Measurements from ENCODE around the gene RNFT2.

The RNFT2 gene

GRCh38 chr12:116697305-116697704, 40.8 kb upstream of the RNFT2 start:
- no peak overlapping the region for H3K4me3 ChIP-seq (ENCODE audit: extremely low read depth, insufficient read depth, low read length, poor library complexity, severe bottlenecking)
- H3K27ac ChIP-seq (ENCODE audit: low read depth, low read length, severe bottlenecking) = no peak overlapping the region
- no peaks in the 10 kb centered on the region for H3K4me1 ChIP-seq (ENCODE audit: control insufficient read depth, insufficient read depth, low read length, poor library complexity, severe bottlenecking)
- 50 to 53% methylated on average over 3 to 6 of the region's 7 CpGs for WGBS, 2 experiments (ENCODE audit: insufficient coverage in 2 of 2)
- H3K36me3 ChIP-seq (ENCODE audit: control insufficient read depth, insufficient read depth, low read length) = no peaks in the 10 kb centered on the region
- no peaks in the 10 kb centered on the region for H3K9me3 ChIP-seq (ENCODE audit: control insufficient read depth, low read length)

- no peaks in the 10 kb centered on the region for H3K36me3 ChIP-seq (ENCODE audit: control insufficient read depth, insufficient read depth, low read length)
- no peak overlapping the region for H3K4me3 ChIP-seq (ENCODE audit: extremely low read depth, insufficient read depth, low read length, poor library complexity, severe bottlenecking)
- 86 to 93% methylated on average over 7 to 8 of the region's 11 CpGs for WGBS, 2 experiments (ENCODE audit: insufficient coverage in 2 of 2)
- no peak overlapping the region for H3K27ac ChIP-seq (ENCODE audit: low read depth, low read length, severe bottlenecking)
- H3K4me1 ChIP-seq (ENCODE audit: control insufficient read depth, insufficient read depth, low read length, poor library complexity, severe bottlenecking) = no peaks in the 10 kb centered on the region
- H3K9me3 ChIP-seq (ENCODE audit: control insufficient read depth, low read length) = no peaks in the 10 kb centered on the region
These were observed 40.4 kb upstream of the RNFT2 start for GRCh38 chr12:116697716-116698115.

- no peak overlapping the region for H3K4me3 ChIP-seq (ENCODE audit: extremely low read depth, insufficient read depth, low read length, poor library complexity, severe bottlenecking)
- no peak overlapping the region for H3K27ac ChIP-seq (ENCODE audit: low read depth, low read length, severe bottlenecking)
- H3K4me1 ChIP-seq (ENCODE audit: control insufficient read depth, insufficient read depth, low read length, poor library complexity, severe bottlenecking) = no peaks in the 10 kb centered on the region
- 82 to 85% methylated on average over 2 to 5 of the region's 8 CpGs for WGBS, 2 experiments (ENCODE audit: insufficient coverage in 2 of 2)
- no peaks in the 10 kb centered on the region for H3K9me3 ChIP-seq (ENCODE audit: control insufficient read depth, low read length)
- H3K36me3 ChIP-seq (ENCODE audit: control insufficient read depth, insufficient read depth, low read length) = no peaks in the 10 kb centered on the region
These were observed 40.0 kb upstream of the RNFT2 start for GRCh38 chr12:116698116-116698515.

GRCh38 chr12:116698554-116699075, 39.5 kb upstream of the RNFT2 start:
- no peak overlapping the region for H3K27ac ChIP-seq (ENCODE audit: low read depth, low read length, severe bottlenecking)
- no peaks in the 10 kb centered on the region for H3K9me3 ChIP-seq (ENCODE audit: control insufficient read depth, low read length)
- H3K4me3 ChIP-seq (ENCODE audit: extremely low read depth, insufficient read depth, low read length, poor library complexity, severe bottlenecking) = no peak overlapping the region
- H3K36me3 ChIP-seq (ENCODE audit: control insufficient read depth, insufficient read depth, low read length) = no peaks in the 10 kb centered on the region
- 94 to 100% methylated on average over 2 of the region's 2 CpGs for WGBS, 2 experiments (ENCODE audit: insufficient coverage in 2 of 2)
- H3K4me1 ChIP-seq (ENCODE audit: control insufficient read depth, insufficient read depth, low read length, poor library complexity, severe bottlenecking) = no peaks in the 10 kb centered on the region

GRCh38 chr12:116700066-116700465, 38.0 kb upstream of the RNFT2 start:
- WGBS, 2 experiments (ENCODE audit: insufficient coverage in 2 of 2) = 82 to 95% methylated on average over 5 to 6 of the region's 6 CpGs
- H3K4me3 ChIP-seq (ENCODE audit: extremely low read depth, insufficient read depth, low read length, poor library complexity, severe bottlenecking) = no peak overlapping the region
- H3K36me3 ChIP-seq (ENCODE audit: control insufficient read depth, insufficient read depth, low read length) = no peaks in the 10 kb centered on the region
- H3K4me1 ChIP-seq (ENCODE audit: control insufficient read depth, insufficient read depth, low read length, poor library complexity, severe bottlenecking) = no peaks in the 10 kb centered on the region
- no peak overlapping the region for H3K27ac ChIP-seq (ENCODE audit: low read depth, low read length, severe bottlenecking)
- H3K9me3 ChIP-seq (ENCODE audit: control insufficient read depth, low read length) = no peaks in the 10 kb centered on the region

- H3K27ac ChIP-seq (ENCODE audit: low read depth, low read length, severe bottlenecking) = no peak overlapping the region
- WGBS, 2 experiments (ENCODE audit: insufficient coverage in 2 of 2) = 100% methylated on average over 1 to 2 of the region's 4 CpGs
- no peaks in the 10 kb centered on the region for H3K9me3 ChIP-seq (ENCODE audit: control insufficient read depth, low read length)
- H3K4me3 ChIP-seq (ENCODE audit: extremely low read depth, insufficient read depth, low read length, poor library complexity, severe bottlenecking) = no peak overlapping the region
- no peaks in the 10 kb centered on the region for H3K4me1 ChIP-seq (ENCODE audit: control insufficient read depth, insufficient read depth, low read length, poor library complexity, severe bottlenecking)
- H3K36me3 ChIP-seq (ENCODE audit: control insufficient read depth, insufficient read depth, low read length) = no peaks in the 10 kb centered on the region
These were observed 36.7 kb upstream of the RNFT2 start for GRCh38 chr12:116701432-116701831.

- no peaks in the 10 kb centered on the region for H3K9me3 ChIP-seq (ENCODE audit: control insufficient read depth, low read length)
- H3K36me3 ChIP-seq (ENCODE audit: control insufficient read depth, insufficient read depth, low read length) = no peaks in the 10 kb centered on the region
- 15 to 20% methylated on average over 5 to 7 of the region's 12 CpGs for WGBS, 2 experiments (ENCODE audit: insufficient coverage in 2 of 2)
These were observed 34.8 kb upstream of the RNFT2 start for GRCh38 chr12:116703214-116703795.

GRCh38 chr12:116707751-116708150, 30.4 kb upstream of the RNFT2 start:
- no peak overlapping the region for H3K4me3 ChIP-seq (ENCODE audit: extremely low read depth, insufficient read depth, low read length, poor library complexity, severe bottlenecking)
- no peaks in the 10 kb centered on the region for H3K4me1 ChIP-seq (ENCODE audit: control insufficient read depth, insufficient read depth, low read length, poor library complexity, severe bottlenecking)
- H3K36me3 ChIP-seq (ENCODE audit: control insufficient read depth, insufficient read depth, low read length) = peaks cover 5% of the 10 kb centered on the region
- H3K27ac ChIP-seq (ENCODE audit: low read depth, low read length, severe bottlenecking) = no peak overlapping the region
- no peaks in the 10 kb centered on the region for H3K9me3 ChIP-seq (ENCODE audit: control insufficient read depth, low read length)
- WGBS, 2 experiments (ENCODE audit: insufficient coverage in 2 of 2) = 90 to 99% methylated on average over 8 of the region's 9 CpGs

More at GRCh38 chr12:116703214-116703795, 34.8 kb upstream of the RNFT2 start:
- Histone ChIP-seq H3K4me1 (ENCODE audit: control insufficient read depth, insufficient read depth, low read length, poor library complexity, severe bottlenecking) (no peaks in the 10 kb centered on the region), H3K4me3 (ENCODE audit: extremely low read depth, insufficient read depth, low read length, poor library complexity, severe bottlenecking) (no peak overlapping the region), H3K27ac (ENCODE audit: low read depth, low read length, severe bottlenecking) (no peak overlapping the region)

GRCh38 chr12:116708826-116709756, 29.0 kb upstream of the RNFT2 start:
- H3K4me1 ChIP-seq (ENCODE audit: control insufficient read depth, insufficient read depth, low read length, poor library complexity, severe bottlenecking) = no peaks in the 10 kb centered on the region
- H3K9me3 ChIP-seq (ENCODE audit: control insufficient read depth, low read length) = no peaks in the 10 kb centered on the region
- 54 to 58% methylated on average over 23 to 25 of the region's 26 CpGs for WGBS, 2 experiments (ENCODE audit: insufficient coverage in 2 of 2)
- H3K27ac ChIP-seq (ENCODE audit: low read depth, low read length, severe bottlenecking) = no peak overlapping the region
- H3K36me3 ChIP-seq (ENCODE audit: control insufficient read depth, insufficient read depth, low read length) = peaks cover 5% of the 10 kb centered on the region
- H3K4me3 ChIP-seq (ENCODE audit: extremely low read depth, insufficient read depth, low read length, poor library complexity, severe bottlenecking) = no peak overlapping the region

GRCh38 chr12:116709768-116710167, 28.3 kb upstream of the RNFT2 start:
- Histone ChIP-seq H3K4me3 (ENCODE audit: extremely low read depth, insufficient read depth, low read length, poor library complexity, severe bottlenecking) (no peak overlapping the region), H3K4me1 (ENCODE audit: control insufficient read depth, insufficient read depth, low read length, poor library complexity, severe bottlenecking) (no peaks in the 10 kb centered on the region), H3K36me3 (ENCODE audit: control insufficient read depth, insufficient read depth, low read length) (peaks cover 5% of the 10 kb centered on the region), H3K9me3 (ENCODE audit: control insufficient read depth, low read length) (no peaks in the 10 kb centered on the region), H3K27ac (ENCODE audit: low read depth, low read length, severe bottlenecking) (no peak overlapping the region)
- WGBS, 2 experiments (ENCODE audit: insufficient coverage in 2 of 2) = 79 to 80% methylated on average over 2 to 7 of the region's 10 CpGs
